Hepatocyte (in vitro differentiated cells): ENCODE data around the gene SLC7A10. TPM values are rescaled to one million over a fixed set of nuclear protein-coding genes. Genes with fewer than 3 reads are reported as not detected.

Experiments used
- DNase-seq: peaks from one replicate; pipeline ENCODE4 v3.0.0-alpha.2; 2016; ENCODE audit warnings: low spot score
- H2AFZ ChIP-seq: fragments of 200-600 bp; sonication (generic); 2 replicates; pipeline ENCODE4 v1.6.0; 2016; ENCODE audit warnings: antibody characterized with exemption, mild to moderate bottlenecking
- H3K27ac ChIP-seq: fragments of 200-600 bp; sonication (generic); 2 replicates; pipeline ENCODE4 v1.5.1; 2016; ENCODE audit warnings: mild to moderate bottlenecking
- H3K27me3 ChIP-seq: fragments of 200-600 bp; sonication (generic); 2 replicates; pipeline ENCODE4 v1.6.1; 2016
- H3K36me3 ChIP-seq: fragments of 200-600 bp; sonication (generic); replicated peaks from 2 replicates; pipeline ENCODE4 v1.5.1; 2016; ENCODE audit warnings: low read depth; ENCODE audit not compliant: insufficient read depth
- H3K4me1 ChIP-seq: fragments of 200-600 bp; sonication (generic); 2 replicates; pipeline ENCODE4 v1.5.1; 2016; ENCODE audit warnings: mild to moderate bottlenecking, moderate library complexity; ENCODE audit not compliant: insufficient read depth
- H3K4me2 ChIP-seq: fragments of 200-600 bp; sonication (generic); 2 replicates; pipeline ENCODE4 v1.6.0; 2016
- H3K4me3 ChIP-seq: fragments of 200-600 bp; sonication (generic); 2 replicates; pipeline ENCODE4 v1.5.1; 2016; ENCODE audit warnings: mild to moderate bottlenecking
- H3K79me2 ChIP-seq: fragments of 200-600 bp; sonication (generic); 2 replicates; pipeline ENCODE4 v1.6.0; 2017; ENCODE audit warnings: mild to moderate bottlenecking
- H3K9me2 ChIP-seq: fragments of 200-600 bp; sonication (generic); replicated peaks from 2 replicates; pipeline ENCODE4 v1.6.0; 2017; ENCODE audit warnings: mild to moderate bottlenecking; ENCODE audit not compliant: insufficient read depth
- H3K9me3 ChIP-seq: fragments of 200-600 bp; sonication (generic); 2 replicates; pipeline ENCODE4 v1.5.1; 2016; ENCODE audit warnings: low read depth, mild to moderate bottlenecking
- H4K20me1 ChIP-seq: fragments of 200-600 bp; sonication (generic); 2 replicates; pipeline ENCODE4 v1.6.0; 2016; ENCODE audit warnings: mild to moderate bottlenecking; ENCODE audit not compliant: insufficient read depth, poor library complexity, severe bottlenecking
- CTCF ChIP-seq: fragments of 200-600 bp; sonication (generic); IDR thresholded peaks from 2 replicates; pipeline ENCODE4 v1.5.1; 2016; ENCODE audit warnings: antibody characterized with exemption, mild to moderate bottlenecking; ENCODE audit not compliant: poor library complexity
- EZH2 ChIP-seq: fragments of 200-600 bp; sonication (generic); IDR thresholded peaks from 2 replicates; pipeline ENCODE4 v1.6.1; 2016; ENCODE audit warnings: antibody characterized with exemption, mild to moderate bottlenecking, borderline replicate concordance
- EZH2phosphoT487 ChIP-seq: fragments of 200-600 bp; sonication (generic); IDR thresholded peaks from one replicate; pipeline ENCODE4 v1.6.1; 2018; ENCODE audit warnings: antibody characterized with exemption, mild to moderate bottlenecking, low read depth, moderate library complexity; ENCODE audit not compliant: unreplicated experiment, severe bottlenecking
- WGBS: methylation state at CpG from one replicate; pipeline ENCODE4 v1.1.6; 2016; ENCODE audit warnings: low lambda C conversion rate; ENCODE audit errors: missing lambda C conversion rate; 5-methylcytosine and 5-hydroxymethylcytosine counted together
- polyA plus RNA-seq: library from polyadenylated mRNA; unstranded; fragments of >200 nt; fragmentation: Nextera tagmentation; extraction: Ambion mirVana; gene quantifications from 2 replicates; pipeline ENCODE4 v1.2.1, GENCODE V29; 2016
- total RNA-seq: library from RNA; depleted of rRNA; stranded (reverse); fragments of >200 nt; gene quantifications from 2 replicates; pipeline ENCODE4 v1.2.3, GENCODE V29; 2014

Gene SLC7A10
- total and polyA plus RNA-seq, 2 experiments from 2014 or later: 5.5 to 7.3 TPM

GRCh38 chr19:33163481-33163880 lies 62.2 kb downstream of the SLC7A10 start:
- Histone ChIP-seq H3K4me3 (no peak overlapping the region), H2AFZ (no peak overlapping the region), H3K4me1 (no peaks in the 10 kb centered on the region), H3K79me2 (no peaks in the 10 kb centered on the region), H3K36me3 (no peaks in the 10 kb centered on the region), H3K4me2 (no peak overlapping the region), H3K9me3 (no peaks in the 10 kb centered on the region), H3K9me2 (no peaks in the 10 kb centered on the region), H3K27ac (no peak overlapping the region), H3K27me3 (no peaks in the 10 kb centered on the region), H4K20me1 (no peaks in the 10 kb centered on the region)
- 96% methylated on average over 6 of the region's 6 CpGs for WGBS
- no peak for TF ChIP-seq EZH2
- TF ChIP-seq CTCF: no peak
- no peak for TF ChIP-seq EZH2phosphoT487
- no peak for DNase-seq

GRCh38 chr19:33161201-33161600 lies 64.4 kb downstream of the SLC7A10 start:
- H3K4me2 ChIP-seq: no peak overlapping the region
- H3K27ac ChIP-seq: no peak overlapping the region

GRCh38 chr19:33159893-33160292 lies 65.8 kb downstream of the SLC7A10 start:
- no peak overlapping the region for H3K4me2 ChIP-seq
- no peak overlapping the region for H3K4me3 ChIP-seq
- H2AFZ ChIP-seq: no peak overlapping the region
- TF ChIP-seq EZH2 (no peak), CTCF (no peak), EZH2phosphoT487 (no peak)
- no peaks in the 10 kb centered on the region for H3K36me3 ChIP-seq
- H3K79me2 ChIP-seq: no peaks in the 10 kb centered on the region
- DNase-seq: no peak
- no peak overlapping the region for H3K27ac ChIP-seq
- H3K27me3 ChIP-seq: no peaks in the 10 kb centered on the region
- no peaks in the 10 kb centered on the region for H4K20me1 ChIP-seq
- 85% methylated on average over 8 of the region's 8 CpGs for WGBS
- no peaks in the 10 kb centered on the region for H3K9me3 ChIP-seq
- H3K4me1 ChIP-seq: no peaks in the 10 kb centered on the region
- no peaks in the 10 kb centered on the region for H3K9me2 ChIP-seq

More at GRCh38 chr19:33161201-33161600, 64.4 kb downstream of the SLC7A10 start:
- Histone ChIP-seq H3K4me3 (no peak overlapping the region), H2AFZ (no peak overlapping the region), H3K79me2 (no peaks in the 10 kb centered on the region), H3K9me2 (no peaks in the 10 kb centered on the region), H3K36me3 (no peaks in the 10 kb centered on the region), H3K27me3 (no peaks in the 10 kb centered on the region), H3K9me3 (no peaks in the 10 kb centered on the region), H4K20me1 (no peaks in the 10 kb centered on the region), H3K4me1 (no peaks in the 10 kb centered on the region)
- no peak for TF ChIP-seq CTCF
- TF ChIP-seq EZH2: no peak
- no peak for TF ChIP-seq EZH2phosphoT487
- no peak for DNase-seq
- WGBS: 89% methylated on average over 4 of the region's 4 CpGs

GRCh38 chr19:33159149-33159548 lies 66.5 kb downstream of the SLC7A10 start:
- H3K79me2 ChIP-seq: no peaks in the 10 kb centered on the region
- TF ChIP-seq CTCF (no peak), EZH2phosphoT487 (no peak), EZH2 (no peak)
- no peaks in the 10 kb centered on the region for H3K4me1 ChIP-seq
- H3K36me3 ChIP-seq: no peaks in the 10 kb centered on the region
- no peak overlapping the region for H3K27ac ChIP-seq
- H3K27me3 ChIP-seq: no peaks in the 10 kb centered on the region
- no peak for DNase-seq
- 99% methylated on average over 4 of the region's 4 CpGs for WGBS
- no peak overlapping the region for H3K4me3 ChIP-seq
- H3K9me3 ChIP-seq: no peaks in the 10 kb centered on the region
- no peak overlapping the region for H2AFZ ChIP-seq
- no peaks in the 10 kb centered on the region for H3K9me2 ChIP-seq
- no peaks in the 10 kb centered on the region for H4K20me1 ChIP-seq
- H3K4me2 ChIP-seq: no peak overlapping the region
